ENCODE results near the gene NKX2-4.
A peak's percentile ranks its signal among the peaks of the same experiment; 100 is the strongest.

NKX2-4 gene

DNA sequence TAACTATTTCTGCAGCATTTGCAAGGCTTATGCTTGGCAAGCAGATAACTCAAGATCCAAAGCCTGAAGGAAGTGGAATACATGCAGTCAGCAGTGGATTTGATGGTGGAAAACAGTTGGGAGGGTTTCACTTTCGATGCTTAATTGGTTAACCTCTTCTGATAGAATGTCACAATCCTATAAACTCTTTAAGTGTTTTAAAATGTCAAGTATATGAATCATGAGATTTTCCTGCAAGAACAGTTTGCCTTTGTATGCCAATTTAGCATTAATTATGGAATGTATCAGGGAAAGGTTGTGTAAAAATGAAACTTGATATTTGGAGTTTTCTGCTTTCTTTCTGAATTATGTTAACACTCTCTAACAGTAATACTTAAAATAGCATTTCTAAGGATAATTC lies 36.6 kb downstream of the NKX2-4 start:
- DNase-seq (ENCODE audit: low read depth): peak; percentile 53
- H3K4me3 ChIP-seq (ENCODE audit: low read length): no peak overlapping the region
- TF ChIP-seq, protein P1, sequence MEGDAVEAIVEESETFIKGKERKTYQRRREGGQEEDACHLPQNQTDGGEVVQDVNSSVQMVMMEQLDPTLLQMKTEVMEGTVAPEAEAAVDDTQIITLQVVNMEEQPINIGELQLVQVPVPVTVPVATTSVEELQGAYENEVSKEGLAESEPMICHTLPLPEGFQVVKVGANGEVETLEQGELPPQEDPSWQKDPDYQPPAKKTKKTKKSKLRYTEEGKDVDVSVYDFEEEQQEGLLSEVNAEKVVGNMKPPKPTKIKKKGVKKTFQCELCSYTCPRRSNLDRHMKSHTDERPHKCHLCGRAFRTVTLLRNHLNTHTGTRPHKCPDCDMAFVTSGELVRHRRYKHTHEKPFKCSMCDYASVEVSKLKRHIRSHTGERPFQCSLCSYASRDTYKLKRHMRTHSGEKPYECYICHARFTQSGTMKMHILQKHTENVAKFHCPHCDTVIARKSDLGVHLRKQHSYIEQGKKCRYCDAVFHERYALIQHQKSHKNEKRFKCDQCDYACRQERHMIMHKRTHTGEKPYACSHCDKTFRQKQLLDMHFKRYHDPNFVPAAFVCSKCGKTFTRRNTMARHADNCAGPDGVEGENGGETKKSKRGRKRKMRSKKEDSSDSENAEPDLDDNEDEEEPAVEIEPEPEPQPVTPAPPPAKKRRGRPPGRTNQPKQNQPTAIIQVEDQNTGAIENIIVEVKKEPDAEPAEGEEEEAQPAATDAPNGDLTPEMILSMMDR (conservative IDR thresholded peaks at IDR 0.05; ENCODE audit: low read depth, low read length): no peak

DNA sequence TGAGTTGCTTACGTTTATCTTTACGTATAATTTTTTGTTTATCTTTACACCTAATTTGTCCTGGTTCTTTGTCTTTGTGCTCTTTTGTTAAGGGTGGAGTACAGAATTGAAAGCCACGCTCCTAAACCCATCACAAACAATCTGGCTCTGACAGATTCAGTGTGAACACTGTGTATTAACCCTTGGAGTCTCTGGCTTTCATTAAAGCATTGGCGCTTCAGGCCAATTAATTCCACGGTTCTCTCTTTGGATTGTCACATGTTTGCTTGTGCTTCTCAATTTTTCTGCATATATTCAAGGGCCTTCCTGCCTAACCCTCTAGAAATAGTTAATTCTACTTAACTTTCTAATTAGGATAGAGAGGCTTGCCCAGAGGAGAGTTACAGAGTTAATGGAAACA lies 38.6 kb downstream of the NKX2-4 start:
- TF ChIP-seq, protein P1 (conservative IDR thresholded peaks at IDR 0.05; ENCODE audit: low read depth, low read length): no peak
- no peak for DNase-seq (ENCODE audit: low read depth)
- H3K4me3 ChIP-seq (ENCODE audit: low read length): no peak overlapping the region

DNA sequence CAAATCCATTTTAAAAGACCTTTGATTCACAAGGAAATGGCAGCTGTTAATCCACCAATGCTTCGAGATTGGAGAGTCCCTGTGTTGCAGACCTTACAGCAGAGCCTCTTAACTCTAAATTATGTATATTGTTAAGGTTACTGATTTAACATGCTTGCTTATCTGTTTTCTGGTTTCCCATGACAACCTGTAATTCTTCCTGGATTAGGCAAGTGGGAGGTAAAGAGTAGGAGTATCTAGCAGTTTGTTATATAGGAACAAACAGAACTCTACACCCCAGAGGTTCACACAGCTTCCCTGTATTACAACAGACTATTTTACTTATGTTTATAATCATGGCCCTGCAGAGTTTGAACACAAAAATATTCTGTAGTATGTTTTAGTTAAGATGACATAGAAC lies 39.5 kb downstream of the NKX2-4 start:
- no peak overlapping the region for H3K4me3 ChIP-seq (ENCODE audit: low read length)
- DNase-seq (ENCODE audit: low read depth): no peak
- TF ChIP-seq, protein P1 (conservative IDR thresholded peaks at IDR 0.05; ENCODE audit: low read depth, low read length): no peak

DNA sequence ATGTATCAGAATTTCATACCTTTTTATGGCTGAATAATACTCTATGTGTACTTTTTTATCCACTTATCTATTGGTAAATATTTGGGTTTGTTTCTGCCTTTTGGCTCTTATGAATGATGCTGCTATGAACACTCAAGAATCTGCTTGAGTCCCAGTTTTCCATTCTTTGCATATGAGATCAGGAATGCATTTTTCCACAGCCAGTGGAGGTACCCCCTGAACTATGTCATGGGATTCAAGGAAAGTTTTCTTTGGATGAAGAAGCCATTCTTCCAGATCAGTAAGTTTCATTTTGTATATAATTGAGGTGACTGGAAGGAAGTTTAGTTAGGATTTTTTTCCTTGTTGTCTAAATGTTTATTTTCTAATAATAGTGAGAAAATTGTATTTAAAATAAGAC lies 40.9 kb downstream of the NKX2-4 start:
- TF ChIP-seq, protein P1 (conservative IDR thresholded peaks at IDR 0.05; ENCODE audit: low read depth, low read length): no peak
- H3K4me3 ChIP-seq (ENCODE audit: low read length): no peak overlapping the region
- no peak for DNase-seq (ENCODE audit: low read depth)

DNA sequence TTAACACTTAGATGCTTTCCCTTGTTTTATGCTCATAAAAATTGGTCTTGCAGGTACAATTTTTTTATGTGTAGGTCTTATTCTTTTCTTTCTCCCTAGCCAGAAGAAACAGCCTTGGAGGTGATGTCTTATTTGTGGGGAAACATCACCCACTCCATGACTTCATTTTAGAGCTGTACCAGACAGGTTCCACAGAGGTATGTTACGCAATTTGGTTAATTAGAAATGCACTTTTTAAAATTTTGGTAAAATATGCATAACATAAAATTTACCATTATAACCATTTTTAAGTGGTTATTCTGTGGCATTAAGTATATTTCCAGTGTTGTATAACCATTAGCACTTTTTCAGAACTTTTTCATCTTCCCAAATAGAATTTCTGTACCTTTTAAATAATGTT lies 41.3 kb downstream of the NKX2-4 start:
- no peak for DNase-seq (ENCODE audit: low read depth)
- H3K4me3 ChIP-seq (ENCODE audit: low read length): no peak overlapping the region
- TF ChIP-seq, protein P1 (conservative IDR thresholded peaks at IDR 0.05; ENCODE audit: low read depth, low read length): no peak

DNA sequence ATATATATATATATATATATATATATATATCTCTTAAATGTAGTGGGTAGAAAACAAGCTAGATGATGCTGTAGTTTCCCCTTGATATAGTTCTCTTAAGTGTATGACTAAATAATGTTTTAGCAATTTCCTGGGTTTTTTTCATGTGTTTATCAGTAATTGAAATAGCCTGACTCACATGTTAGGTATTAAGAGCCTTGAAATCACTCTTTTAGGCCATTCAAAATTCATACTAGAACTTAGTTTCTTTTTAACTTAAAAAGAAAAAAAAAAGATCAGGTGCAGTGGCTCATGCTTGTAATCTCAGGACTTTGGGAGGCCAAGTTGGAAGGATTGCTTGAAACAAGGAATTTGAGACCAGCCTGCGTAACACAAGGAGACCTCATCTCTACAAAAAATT lies 44.1 kb downstream of the NKX2-4 start:
- H3K4me3 ChIP-seq (ENCODE audit: low read length): no peak overlapping the region
- TF ChIP-seq, protein P1 (conservative IDR thresholded peaks at IDR 0.05; ENCODE audit: low read depth, low read length): no peak
- DNase-seq (ENCODE audit: low read depth): no peak

DNA sequence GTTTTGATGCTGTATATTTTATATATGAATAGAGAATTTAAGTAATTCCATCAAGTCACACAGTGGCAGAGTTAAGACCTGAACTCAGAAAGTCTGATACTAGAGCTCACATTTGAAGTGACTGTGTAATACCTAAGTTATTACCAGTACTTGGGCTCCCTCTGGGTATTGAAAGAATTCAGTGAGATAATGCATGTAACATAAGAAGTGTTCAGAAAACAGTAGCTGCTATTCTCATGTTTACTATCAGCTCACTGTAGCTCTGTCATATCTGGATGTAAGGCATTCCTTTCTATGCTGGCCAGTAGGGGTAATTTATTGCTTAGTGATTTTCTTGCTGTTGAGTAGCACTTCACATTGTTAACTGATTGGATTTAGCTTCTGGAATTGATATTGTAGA lies 44.6 kb downstream of the NKX2-4 start:
- TF ChIP-seq, protein P1 (conservative IDR thresholded peaks at IDR 0.05; ENCODE audit: low read depth, low read length): no peak
- H3K4me3 ChIP-seq (ENCODE audit: low read length): no peak overlapping the region
- no peak for DNase-seq (ENCODE audit: low read depth)

All from retinal pigment epithelial cell (primary cell).